PC-3 (cell line): Measurements from ENCODE around the gene TELO2.

Source experiments
- CTCF ChIP-seq: fragments of 300-600 bp; sonication (generic); conservative IDR thresholded peaks from 2 replicates; pipeline ENCODE4 v1.5.1; 2017; ENCODE audit warnings: antibody characterized with exemption, low read depth, mild to moderate bottlenecking, low read length
- EZH2 ChIP-seq: fragments of 300-600 bp; sonication (generic); IDR thresholded peaks from one replicate; pipeline ENCODE4 v1.6.1; 2017; ENCODE audit warnings: antibody characterized with exemption, mild to moderate bottlenecking, low read length; ENCODE audit not compliant: unreplicated experiment

- TF ChIP-seq CTCF: no peak
- no peak for TF ChIP-seq EZH2
Observed at GRCh38 chr16:1443403-1443973, 49.7 kb upstream of the TELO2 start.
